ENCODE results near the gene ALG12. TPM values are rescaled to one million over a fixed set of nuclear protein-coding genes. Genes with fewer than 3 reads are reported as not detected.

ALG12 gene
- total RNA-seq, 1 experiment from 2014 or later = 18.2 TPM

DNA sequence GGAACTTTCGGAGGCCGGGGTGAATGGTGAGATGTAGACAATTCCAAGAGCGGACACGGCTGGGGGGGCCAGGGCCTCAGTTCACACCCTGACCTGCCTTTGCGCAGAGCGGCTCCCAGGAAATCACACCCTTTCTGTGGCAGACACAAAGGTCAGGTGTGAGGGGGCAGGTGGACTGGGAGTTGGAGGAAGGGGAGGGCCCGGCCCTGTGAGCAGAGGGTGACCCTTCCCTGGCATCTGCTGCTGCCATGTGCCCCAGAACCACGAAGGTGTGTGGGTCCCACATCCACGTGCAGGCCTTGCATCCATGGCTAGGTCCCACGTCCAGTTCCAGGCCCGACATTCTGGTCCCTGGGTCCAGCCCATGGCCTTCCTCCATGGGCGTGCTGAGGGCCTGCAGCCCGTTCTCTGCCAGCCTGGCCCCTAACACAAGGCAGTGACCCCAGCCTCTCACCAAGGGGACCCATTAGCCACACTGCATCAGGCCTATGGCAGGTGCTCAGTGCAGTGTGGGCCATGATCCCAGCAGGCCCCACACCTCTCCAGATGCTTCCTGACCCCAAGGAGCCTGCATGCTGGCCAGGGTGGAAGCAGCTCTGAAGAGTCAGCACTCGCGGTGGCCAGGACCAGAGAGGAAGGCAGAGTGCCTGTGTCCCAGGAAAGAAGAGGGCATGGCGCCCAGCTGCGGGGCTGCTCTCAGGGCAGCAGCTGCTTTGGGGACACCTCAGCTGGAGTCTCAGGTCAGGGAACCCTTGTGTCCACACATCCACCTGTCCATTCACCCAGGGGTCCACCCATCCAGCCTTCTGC, 23.5 kb upstream of the ALG12 start:
- H3K4me3 Mint-ChIP-seq (ENCODE audit: unreplicated experiment) = no peak overlapping the region
- TF ChIP-seq, protein P1, sequence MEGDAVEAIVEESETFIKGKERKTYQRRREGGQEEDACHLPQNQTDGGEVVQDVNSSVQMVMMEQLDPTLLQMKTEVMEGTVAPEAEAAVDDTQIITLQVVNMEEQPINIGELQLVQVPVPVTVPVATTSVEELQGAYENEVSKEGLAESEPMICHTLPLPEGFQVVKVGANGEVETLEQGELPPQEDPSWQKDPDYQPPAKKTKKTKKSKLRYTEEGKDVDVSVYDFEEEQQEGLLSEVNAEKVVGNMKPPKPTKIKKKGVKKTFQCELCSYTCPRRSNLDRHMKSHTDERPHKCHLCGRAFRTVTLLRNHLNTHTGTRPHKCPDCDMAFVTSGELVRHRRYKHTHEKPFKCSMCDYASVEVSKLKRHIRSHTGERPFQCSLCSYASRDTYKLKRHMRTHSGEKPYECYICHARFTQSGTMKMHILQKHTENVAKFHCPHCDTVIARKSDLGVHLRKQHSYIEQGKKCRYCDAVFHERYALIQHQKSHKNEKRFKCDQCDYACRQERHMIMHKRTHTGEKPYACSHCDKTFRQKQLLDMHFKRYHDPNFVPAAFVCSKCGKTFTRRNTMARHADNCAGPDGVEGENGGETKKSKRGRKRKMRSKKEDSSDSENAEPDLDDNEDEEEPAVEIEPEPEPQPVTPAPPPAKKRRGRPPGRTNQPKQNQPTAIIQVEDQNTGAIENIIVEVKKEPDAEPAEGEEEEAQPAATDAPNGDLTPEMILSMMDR (IDR thresholded peaks at IDR 0.05; ENCODE audit: unreplicated experiment) = no peak
- DNase-seq (ENCODE audit: unreplicated experiment) = no peak
- no peaks in the 10 kb centered on the region for H3K9me3 Mint-ChIP-seq (ENCODE audit: unreplicated experiment)
- BruUV-seq (replicated peaks) = no TSS peak
- H3K27ac Mint-ChIP-seq (ENCODE audit: low read depth, unreplicated experiment) = no peak overlapping the region
- POLR2A ChIA-PET = no interaction called here
- intact Hi-C loops (cut with micrococcal nuclease) = no loop called here
- peaks cover 2% of the 10 kb centered on the region for H3K4me1 Mint-ChIP-seq (ENCODE audit: insufficient read depth, unreplicated experiment)
- no peaks in the 10 kb centered on the region for H3K27me3 Mint-ChIP-seq (ENCODE audit: insufficient read depth, unreplicated experiment)
- CTCF ChIA-PET = no interaction called here
- no peaks in the 10 kb centered on the region for H3K36me3 Mint-ChIP-seq (ENCODE audit: insufficient read depth, unreplicated experiment)

DNA sequence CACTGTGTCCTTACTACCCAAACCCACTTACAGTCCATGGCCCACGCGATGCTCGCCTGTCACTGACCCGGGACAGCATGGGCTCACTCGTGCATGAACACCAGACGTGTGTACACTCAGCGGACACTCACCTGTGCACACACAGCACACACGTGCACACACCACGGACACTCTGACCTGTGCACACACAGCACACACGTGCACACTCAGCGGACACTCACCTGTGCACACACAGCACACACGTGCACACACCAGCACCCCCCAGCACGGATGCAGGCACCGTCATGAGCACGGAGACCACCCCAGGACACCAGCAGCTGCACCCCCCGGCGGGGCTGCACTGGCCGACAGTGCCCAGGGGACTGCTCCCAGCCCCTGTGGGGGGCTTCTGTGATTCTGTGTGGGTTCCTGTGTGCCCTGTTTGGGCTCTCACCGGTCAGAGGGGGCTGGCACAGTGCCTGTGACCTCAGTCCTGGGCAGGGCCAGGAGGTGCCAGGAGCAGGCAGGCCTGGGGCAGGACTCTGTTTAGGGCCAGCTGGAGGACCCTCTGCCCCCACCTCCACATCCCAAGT, 20.4 kb upstream of the ALG12 start:
- Mint-ChIP-seq H3K36me3 (ENCODE audit: insufficient read depth, unreplicated experiment) (no peaks in the 10 kb centered on the region), H3K4me3 (ENCODE audit: unreplicated experiment) (no peak overlapping the region), H3K4me1 (ENCODE audit: insufficient read depth, unreplicated experiment) (peaks cover 4% of the 10 kb centered on the region), H3K9me3 (ENCODE audit: unreplicated experiment) (no peaks in the 10 kb centered on the region), H3K27me3 (ENCODE audit: insufficient read depth, unreplicated experiment) (no peaks in the 10 kb centered on the region), H3K27ac (ENCODE audit: low read depth, unreplicated experiment) (no peak overlapping the region)
- DNase-seq (ENCODE audit: unreplicated experiment) = no peak
- TF ChIP-seq, protein P1 (IDR thresholded peaks at IDR 0.05; ENCODE audit: unreplicated experiment) = no peak
- POLR2A ChIA-PET = interaction anchor here (2.5 kb wide), 1 partner anchor 10 kb away, joined by 8 read pairs; no protein-coding TSS in a partner anchor
- BruUV-seq (replicated peaks) = no TSS peak
- CTCF ChIA-PET = interaction anchor here (2.9 kb wide), 1 partner anchor 8 kb away, joined by 11 read pairs; no protein-coding TSS in a partner anchor
- intact Hi-C loops (cut with micrococcal nuclease) = no loop called here

DNA sequence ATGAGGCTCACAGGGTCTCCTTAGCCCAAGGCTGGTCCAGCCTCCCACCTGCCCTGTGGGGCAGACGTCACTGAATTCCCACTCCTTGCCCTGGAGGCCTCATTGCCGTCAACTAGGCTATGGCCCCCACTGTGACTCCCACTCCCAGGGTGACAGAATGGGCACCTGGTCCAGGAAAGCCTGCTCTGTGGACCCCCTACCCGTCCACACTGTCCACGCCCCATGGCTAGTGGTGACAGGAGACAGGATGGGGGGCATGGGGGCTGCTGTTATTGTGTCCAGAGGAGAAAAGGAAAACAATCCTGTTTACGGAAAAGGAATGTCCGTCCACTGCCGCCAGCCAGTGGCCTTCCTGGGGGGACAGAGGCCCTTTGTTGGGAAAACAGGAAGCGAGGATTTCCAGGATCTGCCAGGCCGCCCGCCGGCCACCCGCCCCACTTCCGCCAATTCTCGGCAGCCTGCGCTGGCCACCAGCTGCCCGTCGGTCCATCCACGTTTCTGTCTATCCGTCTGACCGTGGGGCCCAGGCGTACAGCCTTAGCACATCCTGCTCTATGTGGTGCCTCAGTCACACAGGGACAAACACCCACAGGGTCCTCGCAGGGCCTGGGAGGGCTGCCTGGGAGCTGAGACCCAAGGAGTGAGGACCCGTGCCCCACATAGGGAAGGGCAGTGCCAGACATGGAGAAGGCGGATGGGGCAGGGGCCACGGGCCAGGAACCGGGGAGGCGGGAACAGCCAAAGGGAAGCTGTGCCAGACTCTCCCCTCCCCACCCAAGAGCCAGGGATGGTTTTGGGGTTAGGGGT, 19.7 kb upstream of the ALG12 start:
- H3K9me3 Mint-ChIP-seq (ENCODE audit: unreplicated experiment) = no peaks in the 10 kb centered on the region
- no peaks in the 10 kb centered on the region for H3K27me3 Mint-ChIP-seq (ENCODE audit: insufficient read depth, unreplicated experiment)
- CTCF ChIA-PET = interaction anchor here (2.9 kb wide), 1 partner anchor 7 kb away, joined by 11 read pairs; no protein-coding TSS in a partner anchor
- H3K4me3 Mint-ChIP-seq (ENCODE audit: unreplicated experiment) = no peak overlapping the region
- H3K36me3 Mint-ChIP-seq (ENCODE audit: insufficient read depth, unreplicated experiment) = no peaks in the 10 kb centered on the region
- H3K27ac Mint-ChIP-seq (ENCODE audit: low read depth, unreplicated experiment) = no peak overlapping the region
- TF ChIP-seq, protein P1 (IDR thresholded peaks at IDR 0.05; ENCODE audit: unreplicated experiment) = no peak
- no TSS peak for BruUV-seq (replicated peaks)
- no peak for DNase-seq (ENCODE audit: unreplicated experiment)
- POLR2A ChIA-PET = interaction anchor here (2.2 to 2.5 kb wide), 3 partner anchors 10 to 13 kb away, joined by 8 to 16 read pairs (median 12); no protein-coding TSS in a partner anchor
- intact Hi-C loops (cut with micrococcal nuclease) = no loop called here
- H3K4me1 Mint-ChIP-seq (ENCODE audit: insufficient read depth, unreplicated experiment) = peaks cover 9% of the 10 kb centered on the region

All from MCF 10A (cell line).